Measurements from ENCODE around the gene ATP6V1F. TPM values are rescaled to one million over a fixed set of nuclear protein-coding genes. Genes with fewer than 3 reads are reported as not detected.
"Not testable (repeated sequence)": the region's sequence is repeated elsewhere in the genome, so short reads cannot be mapped to it uniquely, and the experiment has no call there.

The ATP6V1F gene
- polyA plus RNA-seq, 3 donors, result 232 to 280 (median 269) TPM

DNA sequence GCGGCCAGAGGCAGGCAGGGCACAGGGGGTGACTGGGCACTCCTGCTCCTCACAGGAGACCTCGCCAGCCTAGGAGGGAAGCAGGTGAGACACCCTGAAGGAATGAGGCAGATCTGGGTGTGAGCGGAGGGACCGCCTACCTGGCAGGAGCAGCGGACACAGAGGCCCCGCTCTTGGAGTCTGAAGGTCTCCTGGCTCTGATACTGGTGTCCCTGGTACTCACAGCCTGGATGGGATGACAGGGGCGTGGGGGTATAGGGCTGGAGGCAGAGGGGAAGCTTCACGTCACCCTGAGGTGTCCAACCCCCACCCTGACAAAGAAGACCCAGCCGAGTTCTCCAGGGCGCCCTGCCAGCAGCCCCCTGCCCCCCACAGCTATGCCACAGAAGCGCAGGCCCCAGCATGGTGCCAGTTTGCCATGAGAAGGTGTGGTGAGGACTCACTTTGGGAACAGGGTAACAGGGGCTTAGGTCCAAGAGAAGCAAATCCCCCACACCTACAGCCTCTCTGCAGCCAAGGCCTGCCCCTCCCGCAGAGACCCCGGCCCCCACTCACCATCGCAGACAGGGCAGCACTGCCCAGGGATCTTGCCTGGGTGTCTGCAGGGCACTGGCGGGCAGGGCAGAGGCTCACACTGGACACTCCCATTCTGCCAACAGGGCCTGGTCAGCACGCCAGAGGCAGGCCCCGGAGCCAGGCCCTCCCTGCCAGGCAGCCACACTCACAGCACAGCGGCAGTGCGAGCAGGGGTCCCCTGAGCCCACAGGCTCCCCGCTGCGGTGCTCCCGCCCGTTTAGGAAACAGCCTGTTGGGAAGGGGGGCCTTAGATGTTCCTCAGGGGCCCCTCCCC is 30.8 kb downstream of the ATP6V1F start:
- no peak for DNase-seq

- no peak for DNase-seq
These were observed 31.4 kb downstream of the ATP6V1F start for GRCh38 chr7:128894101-128894440.

DNA sequence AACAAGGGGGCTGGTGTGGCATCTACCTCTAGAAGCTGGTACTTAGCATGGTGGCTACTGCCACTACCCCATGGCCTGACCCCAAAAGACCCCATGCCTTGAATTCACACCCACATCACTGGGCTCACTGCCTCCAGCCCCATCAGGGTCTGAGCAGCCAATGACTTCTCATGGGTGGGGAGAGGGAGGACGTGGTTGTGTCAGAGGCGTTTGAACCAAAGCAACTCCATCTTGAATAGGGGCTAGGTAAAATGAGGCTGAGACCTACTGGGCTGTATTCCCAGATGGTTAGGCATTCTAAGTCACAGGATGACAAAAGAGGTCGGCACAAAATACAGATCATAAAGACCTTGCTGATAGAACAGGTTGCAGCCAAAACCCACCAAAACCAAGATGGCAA is 32.7 kb downstream of the ATP6V1F start:
- no peak for DNase-seq

DNA sequence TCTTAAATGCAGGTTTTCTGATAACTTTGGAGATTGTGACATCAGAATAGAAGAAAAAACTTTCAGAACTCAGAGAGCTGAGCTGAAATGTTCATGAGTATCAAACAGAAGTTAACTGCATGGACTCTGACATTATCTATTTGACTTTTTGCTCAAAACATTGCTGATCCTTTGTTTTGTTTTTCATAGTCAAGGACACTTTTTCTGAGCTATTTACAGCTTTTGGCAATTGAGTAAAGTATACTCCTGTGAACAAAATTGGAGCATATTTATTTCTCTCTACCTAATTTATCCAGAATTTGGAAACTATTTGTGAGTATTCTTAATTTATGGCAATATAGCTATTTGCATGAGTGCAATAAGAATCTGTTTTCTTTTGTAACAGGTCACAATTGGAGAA is 36.7 kb downstream of the ATP6V1F start:
- no peak for DNase-seq

DNA sequence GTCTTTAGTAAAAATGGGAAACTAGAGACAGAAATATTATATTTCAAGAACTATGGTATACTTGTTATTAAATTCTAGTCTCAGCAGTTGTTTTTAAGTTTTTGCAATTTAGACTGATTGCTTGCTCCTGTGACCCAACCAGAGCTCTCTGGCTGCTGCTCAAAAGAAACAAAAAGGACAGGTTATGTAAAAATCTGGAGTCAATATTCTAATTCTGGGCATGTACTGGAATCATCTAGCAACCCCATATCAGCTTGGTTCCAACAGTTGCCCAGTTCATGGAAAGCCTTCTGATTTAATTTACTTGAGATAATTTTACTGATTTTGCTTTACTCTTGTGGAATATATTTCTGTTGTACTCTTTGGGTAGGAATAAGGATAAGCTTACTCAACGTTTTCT is 37.6 kb downstream of the ATP6V1F start:
- no peak for DNase-seq

DNA sequence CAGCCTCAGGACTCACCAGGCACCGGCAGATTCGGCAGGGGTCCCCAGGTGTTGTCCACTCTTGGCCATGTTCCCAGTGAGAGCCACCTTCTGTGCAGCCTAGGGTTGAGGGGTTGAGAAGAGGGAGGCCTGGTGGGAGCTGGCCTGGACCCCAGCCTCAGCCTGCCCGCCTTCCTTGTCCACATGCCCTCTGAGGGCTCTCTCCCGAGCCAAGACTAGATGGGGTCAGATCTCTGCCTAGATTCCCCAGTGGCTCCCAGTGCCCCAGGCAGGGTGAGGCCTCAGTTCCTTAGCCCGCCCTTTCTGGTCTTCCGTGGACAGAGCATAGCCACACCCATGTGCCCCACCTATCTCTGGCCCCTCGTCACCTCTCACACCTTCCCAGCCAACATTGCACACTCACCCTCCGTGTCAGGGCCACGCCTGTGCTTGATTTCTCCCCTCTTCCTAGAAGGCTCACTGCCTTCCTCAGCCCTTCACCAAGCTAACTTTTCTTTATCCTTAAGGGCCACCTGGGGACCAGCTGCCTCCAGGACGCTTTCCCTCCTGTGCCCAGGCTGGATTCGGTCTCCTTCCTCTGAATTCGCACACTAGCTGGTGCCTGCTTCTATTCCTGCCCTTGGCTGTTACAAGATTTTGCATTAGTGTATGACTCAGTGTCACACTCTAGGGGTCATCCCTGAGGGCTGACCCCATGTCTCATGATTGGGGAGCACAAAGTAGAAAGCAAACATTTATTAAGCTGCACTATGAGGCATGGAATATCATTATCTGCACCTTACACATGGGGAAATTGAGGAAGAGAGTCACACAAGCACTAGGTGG is 40.3 kb downstream of the ATP6V1F start:
- no peak for DNase-seq

- DNase-seq, result no peak
These were observed 41.1 kb downstream of the ATP6V1F start for GRCh38 chr7:128903621-128904361.

DNA sequence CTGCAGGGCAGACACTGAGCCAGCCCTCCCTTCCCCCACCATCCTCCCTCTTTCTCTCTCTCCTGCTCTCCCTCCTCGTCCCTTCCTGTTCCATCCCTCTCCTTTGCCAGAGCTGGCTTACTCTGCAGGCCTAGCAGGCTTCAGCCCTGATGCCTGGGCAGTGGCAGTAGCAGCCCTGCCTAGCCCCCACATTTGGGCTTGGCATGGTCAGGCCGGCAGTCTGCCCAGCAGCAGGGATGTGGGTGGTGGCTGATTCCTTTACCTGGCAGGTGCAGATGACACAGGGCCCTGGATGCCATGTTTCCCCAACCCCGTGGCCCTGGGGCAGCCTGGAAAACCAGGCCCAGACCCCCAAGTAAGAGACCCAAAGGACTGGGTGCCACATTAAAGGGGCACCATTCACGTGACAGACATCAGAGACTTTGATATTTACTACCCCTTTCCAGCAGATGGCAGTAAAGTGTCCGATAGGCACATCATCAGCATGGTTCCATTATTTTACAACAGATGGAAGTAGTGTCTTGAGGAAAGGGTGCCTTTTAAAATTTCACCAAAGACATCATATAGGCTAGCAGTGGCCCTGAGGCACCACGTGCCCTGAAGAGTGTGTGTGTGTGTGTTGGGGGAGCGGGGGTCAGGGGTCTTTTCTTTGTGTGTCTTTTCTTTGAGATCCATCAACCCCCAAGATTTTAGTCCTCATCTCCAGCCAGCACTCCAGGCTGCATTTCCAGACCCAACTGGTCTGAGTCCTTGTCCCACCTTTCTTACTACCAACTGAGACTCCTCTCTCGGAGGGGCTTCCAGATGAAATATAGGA is 41.9 kb downstream of the ATP6V1F start:
- DNase-seq, result no peak

GRCh38 chr7:128906001-128906765 is 43.5 kb downstream of the ATP6V1F start:
- no peak for DNase-seq

- DNase-seq, result no peak
These were observed 44.3 kb downstream of the ATP6V1F start for GRCh38 chr7:128906766-128907559.

- no peak for DNase-seq
These were observed 46.3 kb downstream of the ATP6V1F start for GRCh38 chr7:128908750-128909624.

GRCh38 chr7:128909625-128910568 is 47.2 kb downstream of the ATP6V1F start:
- DNase-seq, result peak; percentile 82

- peak; percentile 43 for DNase-seq
These were observed 47.9 kb downstream of the ATP6V1F start, which contains the start of gene KCP for GRCh38 chr7:128910569-128910945. KCP (minus strand) TSS chr7:128910709; CDS start chr7:128910676, 33 bp downstream.

GRCh38 chr7:128911423-128912031 is 48.9 kb downstream of the ATP6V1F start:
- peak; percentile 73 for DNase-seq

DNA sequence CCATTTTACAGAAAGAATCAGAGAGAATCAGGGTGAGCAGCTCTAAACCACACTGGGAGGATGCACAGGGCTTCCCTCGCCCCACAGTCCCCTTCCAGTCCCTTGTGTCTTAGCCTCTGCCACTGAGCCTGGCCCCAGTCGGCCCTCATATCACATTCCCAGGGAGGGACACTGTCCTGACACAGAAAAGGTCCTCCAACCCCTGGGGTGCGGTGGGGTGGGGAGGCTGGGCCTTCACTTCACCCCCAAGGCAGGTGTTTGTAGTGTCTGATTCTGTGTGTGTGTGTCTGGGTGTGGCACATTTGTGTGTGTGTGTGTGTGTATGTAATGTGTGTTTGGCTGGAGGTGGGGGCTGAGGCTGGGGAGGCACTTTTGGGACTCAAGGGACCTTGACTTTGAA is 49.6 kb downstream of the ATP6V1F start:
- DNase-seq, result no peak

DNA sequence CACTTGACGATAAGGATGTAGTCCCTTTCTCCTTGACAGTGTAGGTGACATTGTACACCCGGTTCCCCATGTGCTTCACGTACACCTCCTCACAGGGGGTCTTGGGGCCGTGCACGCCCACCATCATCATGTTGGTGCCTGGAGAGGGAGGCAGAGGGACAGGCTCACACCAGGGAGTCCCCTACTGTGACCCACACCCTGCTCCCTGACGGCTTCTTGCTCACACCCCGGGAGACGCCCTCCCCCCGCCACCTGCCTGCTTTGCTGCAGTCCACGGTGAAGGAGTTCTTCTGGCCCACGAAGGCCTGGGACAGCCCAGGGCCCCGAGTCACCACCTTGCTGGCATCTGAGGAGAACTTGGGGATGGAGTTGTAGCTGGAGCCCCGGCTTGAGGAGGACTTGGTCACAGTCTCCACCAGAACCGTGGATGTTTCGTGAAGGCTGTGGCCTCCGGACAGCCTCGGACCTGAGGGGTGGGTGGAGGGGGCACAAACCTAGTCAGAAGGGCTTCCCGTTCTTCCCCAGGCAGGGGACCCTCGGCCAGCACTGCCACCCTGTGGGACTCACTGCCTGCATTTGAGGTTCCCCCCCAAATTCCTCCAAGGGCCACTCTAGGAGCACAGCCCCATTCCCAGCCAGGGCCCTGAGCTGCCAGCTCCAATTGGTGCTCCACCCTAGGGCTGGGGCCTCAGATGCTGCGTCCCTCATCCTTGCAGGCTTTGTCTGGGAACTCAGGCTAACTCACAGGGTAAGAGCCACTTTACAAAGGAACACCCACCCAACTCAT is 50.2 kb downstream of the ATP6V1F start:
- DNase-seq, result not testable (repeated sequence)

Data from renal pelvis (tissue), 4 donors.